NB4 (cell line): ENCODE results near the gene IKBKE.

ENCODE experiments used
- DNase-seq: peaks from one replicate; pipeline ENCODE4 v3.0.0; 2010; ENCODE audit warnings: low read depth
- H3K4me3 ChIP-seq: one replicate; pipeline ENCODE4 v1.5.1; 2011; ENCODE audit warnings: mild to moderate bottlenecking, low read depth, low read length, moderate library complexity
- CTCF ChIP-seq: IDR thresholded peaks from one replicate; pipeline ENCODE4 v1.5.1; 2012; ENCODE audit warnings: low read depth, low read length
- MAX ChIP-seq: IDR thresholded peaks from 2 replicates; pipeline ENCODE4 v1.6.1; 2011; ENCODE audit warnings: low read depth, low read length
- MYC ChIP-seq: IDR thresholded peaks from 2 replicates; pipeline ENCODE4 v1.6.1; 2011; ENCODE audit warnings: low read depth, low read length
- POLR2A ChIP-seq: IDR thresholded peaks from 2 replicates; pipeline ENCODE4 v1.6.1; 2011; ENCODE audit warnings: mild to moderate bottlenecking; ENCODE audit not compliant: insufficient read length; ENCODE audit errors: extremely low read depth

Gene IKBKE

GRCh38 chr1:206449565-206449964, 20.7 kb upstream of the IKBKE start:
- DNase-seq, result no peak
- no peak overlapping the region for H3K4me3 ChIP-seq
- TF ChIP-seq CTCF, result no peak

- no peak for DNase-seq
- TF ChIP-seq MYC, result no peak
- no peak for TF ChIP-seq CTCF
Observed at GRCh38 chr1:206450281-206450680, 20.0 kb upstream of the IKBKE start.

GRCh38 chr1:206451134-206451686, 19.1 kb upstream of the IKBKE start:
- H3K4me3 ChIP-seq, result no peak overlapping the region
- DNase-seq, result no peak
- TF ChIP-seq CTCF (no peak), MAX (no peak), POLR2A (no peak)

More at GRCh38 chr1:206450281-206450680, 20.0 kb upstream of the IKBKE start:
- no peak overlapping the region for H3K4me3 ChIP-seq

- TF ChIP-seq MAX (no peak), CTCF (no peak), MYC (no peak), POLR2A (no peak)
- DNase-seq, result no peak
- H3K4me3 ChIP-seq, result no peak overlapping the region
Observed at GRCh38 chr1:206453111-206453510, 17.2 kb upstream of the IKBKE start.

- DNase-seq, result no peak
- TF ChIP-seq CTCF, result no peak
- no peak for TF ChIP-seq MYC
- TF ChIP-seq MAX, result no peak
- H3K4me3 ChIP-seq, result no peak overlapping the region
Observed at GRCh38 chr1:206455289-206455665, 15.0 kb upstream of the IKBKE start.

- H3K4me3 ChIP-seq, result no peak overlapping the region
- TF ChIP-seq CTCF (no peak), MYC (no peak), MAX (no peak), POLR2A (no peak)
- no peak for DNase-seq
Observed at GRCh38 chr1:206455666-206456344, 14.5 kb upstream of the IKBKE start.
